HG02759 (cell line): ENCODE measurements around the gene MATK.

Source experiments
- ATAC-seq: cut with Tn5 transposase; IDR thresholded peaks from one replicate; pipeline ENCODE4 v1.9.1; 2021; ENCODE audit warnings: mild to moderate bottlenecking, moderate library complexity; ENCODE audit not compliant: unreplicated experiment

Gene MATK

DNA sequence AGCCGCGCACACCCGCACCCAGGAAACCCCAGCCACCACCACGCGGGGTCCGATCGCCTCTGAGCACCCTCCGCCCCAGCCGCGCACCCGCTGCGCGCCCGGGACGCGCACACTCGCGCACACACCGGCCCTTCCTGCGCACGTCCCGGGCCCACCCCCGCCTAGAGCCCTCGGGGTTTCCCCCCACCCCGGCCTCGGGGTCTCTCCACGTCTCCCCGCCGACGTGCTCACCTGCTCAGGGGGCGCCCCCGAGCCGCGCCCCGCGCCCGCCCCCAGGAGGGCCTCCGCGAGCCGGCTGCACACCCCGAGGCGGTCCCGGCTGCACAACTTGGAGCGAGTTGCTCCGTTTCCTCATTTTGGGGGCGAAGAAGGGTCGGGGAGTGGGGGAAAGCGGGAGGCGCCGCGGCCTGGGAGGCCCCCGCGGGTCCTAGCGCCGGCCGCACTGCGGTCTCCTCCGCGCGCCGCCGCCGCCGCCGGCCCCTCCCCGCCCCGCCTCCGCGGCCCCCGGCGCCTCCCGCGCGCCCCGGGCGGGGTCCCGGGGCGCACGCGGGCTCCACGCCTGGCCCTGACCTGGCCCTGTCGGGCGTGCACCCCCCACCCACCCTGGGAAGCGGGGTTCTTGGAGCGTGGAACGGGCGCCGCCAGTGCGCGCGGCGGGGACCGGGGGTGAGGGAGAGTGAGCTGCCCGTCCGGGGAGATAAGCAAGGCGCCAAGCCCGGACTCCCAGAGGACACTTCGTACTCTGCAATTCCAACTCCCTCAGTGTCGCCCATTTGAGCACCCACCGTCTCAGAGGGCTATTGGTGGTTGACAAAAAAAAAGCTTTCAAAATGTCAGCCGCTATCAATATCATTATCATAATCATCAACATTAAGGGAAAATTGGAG, at the start of gene MATK:
Gene MATK (minus strand): TSS at position 444 of the 887 bp plus-strand sequence. CDS start 1,246 bp downstream, outside the sequence.
- no peak for ATAC-seq

- no peak for ATAC-seq
Measured at GRCh38 chr19:3835055-3835435, 48.9 kb upstream of the MATK start.

DNA sequence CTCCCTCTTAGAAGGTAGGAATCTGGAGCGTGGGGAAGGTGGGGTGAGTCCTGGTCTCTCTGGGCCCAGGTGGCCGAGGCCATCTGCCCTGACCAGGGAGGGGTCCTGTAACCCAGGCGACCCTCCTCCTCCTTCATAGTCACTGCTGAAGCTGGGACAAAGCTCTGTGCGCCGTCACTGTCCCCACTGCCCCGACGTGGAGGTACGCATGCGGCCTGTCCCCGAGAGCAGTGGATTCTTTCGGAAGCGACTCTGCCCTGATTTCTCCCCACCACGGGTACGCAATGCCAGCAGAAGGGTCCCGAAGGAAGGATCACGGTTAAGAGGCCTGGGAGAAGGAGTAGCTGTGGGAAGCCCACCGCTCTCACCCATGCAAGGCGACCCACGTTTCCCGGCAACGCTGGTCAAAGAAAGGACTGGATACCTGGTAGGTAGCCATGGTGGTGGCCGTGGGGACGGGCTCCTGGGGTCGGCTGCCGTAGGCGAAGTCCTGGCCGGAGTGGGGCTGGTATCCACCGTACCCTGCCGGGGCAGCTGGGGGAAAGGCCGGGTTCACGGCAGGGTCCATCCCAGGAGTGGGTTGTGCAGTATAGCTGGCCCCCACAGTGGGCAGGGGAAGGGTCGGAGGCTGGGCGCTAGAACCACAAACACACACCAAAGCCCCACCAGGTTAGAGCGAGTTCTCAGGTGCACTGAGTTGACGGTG, 48.3 kb upstream of the MATK start:
- no peak for ATAC-seq

GRCh38 chr19:3833578-3834348, 47.6 kb upstream of the MATK start:
- ATAC-seq, result no peak

DNA sequence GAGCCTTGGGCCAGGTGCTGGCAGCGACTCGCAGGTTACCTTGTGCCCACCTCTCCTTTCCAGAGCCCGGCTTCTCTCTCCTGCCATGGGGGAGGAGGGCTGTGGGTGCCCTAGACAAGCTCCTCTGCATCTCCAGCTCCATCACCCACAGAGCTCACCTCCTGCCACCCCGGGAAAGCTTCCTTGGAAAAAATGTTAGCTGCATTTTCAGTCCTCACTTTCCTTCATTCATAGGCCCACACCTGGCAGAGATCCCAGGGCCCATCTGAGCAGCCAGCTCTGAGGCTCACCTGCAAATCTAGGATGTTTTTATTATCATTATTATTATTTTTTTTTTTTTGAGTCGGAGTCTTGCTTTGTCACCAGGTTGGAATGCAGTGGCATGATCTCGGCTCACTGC, 45.8 kb upstream of the MATK start:
- no peak for ATAC-seq

- no peak for ATAC-seq
Measured at GRCh38 chr19:3831601-3832000, 45.4 kb upstream of the MATK start.

DNA sequence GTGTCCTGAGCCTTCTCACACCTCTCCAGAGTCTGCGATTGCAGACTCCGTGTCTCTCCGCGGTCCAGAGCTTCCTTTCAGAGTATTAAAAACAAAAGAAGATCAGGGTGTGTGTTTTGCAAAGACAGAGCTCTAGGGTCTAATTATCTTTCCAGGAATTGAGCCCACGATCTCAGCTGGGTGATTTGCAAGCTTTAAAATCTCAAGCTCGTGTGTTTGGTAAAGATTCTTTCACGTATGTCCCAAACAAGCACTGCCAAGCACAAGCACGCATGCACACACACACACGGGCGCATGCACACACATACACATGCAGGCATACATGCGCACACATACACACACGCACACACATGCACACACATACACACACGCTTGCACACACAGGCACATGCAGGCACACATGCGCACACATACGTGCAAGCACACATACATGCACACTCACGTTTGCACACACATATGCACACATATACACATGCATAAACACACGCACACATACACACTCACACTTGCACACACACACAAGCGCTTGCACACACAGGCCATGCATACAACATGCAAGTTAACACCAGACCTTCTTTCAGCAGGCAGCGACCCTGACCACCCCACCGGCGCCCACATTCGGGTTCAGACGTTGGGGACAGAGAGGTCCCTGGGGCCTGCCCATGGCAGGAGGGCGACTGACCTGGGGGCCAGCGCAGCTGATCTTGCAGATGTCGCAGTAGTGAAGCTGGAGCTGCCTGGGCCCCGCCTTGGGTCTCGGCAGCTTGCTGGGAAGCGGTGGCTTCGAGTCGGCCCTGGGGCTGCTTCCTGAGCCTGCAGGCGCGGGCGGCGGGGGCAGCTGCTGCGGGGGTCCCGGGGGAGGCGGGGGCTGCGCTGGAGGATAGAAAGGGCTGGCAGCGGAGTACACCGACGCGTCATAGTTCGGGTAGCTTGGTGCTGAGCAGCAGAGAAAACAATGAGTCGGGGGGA, 44.7 kb upstream of the MATK start:
- no peak for ATAC-seq

DNA sequence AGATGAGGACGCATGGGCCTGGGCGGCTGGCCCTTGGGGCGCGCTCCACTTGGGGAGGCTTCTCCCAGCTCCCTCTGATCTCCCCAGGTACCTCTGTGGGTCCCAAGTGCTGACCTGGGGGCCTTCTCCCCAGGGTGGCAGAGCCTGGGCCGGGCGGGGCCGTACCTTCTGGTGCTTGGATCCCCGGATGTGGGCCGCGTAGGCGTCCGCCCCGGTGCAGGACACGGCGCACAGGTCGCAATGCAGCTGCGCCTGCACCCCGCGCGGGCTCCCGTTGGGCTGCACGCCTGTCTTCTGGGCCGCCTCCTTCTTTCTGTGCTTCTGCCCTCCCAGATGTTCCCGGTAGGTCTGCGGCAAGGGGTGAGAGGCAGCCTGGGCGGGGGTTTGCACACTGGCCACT, 41.1 kb upstream of the MATK start:
- ATAC-seq, result no peak

DNA sequence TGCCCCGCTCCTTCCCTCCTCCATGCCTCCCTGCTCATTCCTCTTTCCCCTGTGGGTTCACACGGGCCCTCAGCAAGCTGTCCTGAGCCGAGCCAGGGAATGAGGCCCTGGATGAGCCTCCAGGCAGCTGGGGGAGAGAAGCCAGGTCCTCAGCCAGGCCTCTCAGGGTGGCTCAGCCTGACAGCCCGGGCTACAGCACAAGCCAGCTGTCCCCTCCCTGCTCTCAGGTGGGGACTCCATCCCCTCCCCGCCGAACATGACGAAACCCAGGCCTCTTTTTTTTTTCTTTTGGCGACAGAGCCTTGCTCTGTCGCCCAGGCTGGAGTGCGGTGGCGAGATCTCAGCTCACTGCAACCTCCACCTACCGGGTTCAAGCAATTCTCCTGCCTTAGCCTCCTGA, 40.0 kb upstream of the MATK start:
- no peak for ATAC-seq

GRCh38 chr19:3825286-3825956, 39.2 kb upstream of the MATK start:
- ATAC-seq, result no peak

GRCh38 chr19:3823350-3823713, 37.2 kb upstream of the MATK start:
- ATAC-seq, result no peak

- no peak for ATAC-seq
Measured at GRCh38 chr19:3822683-3823349, 36.6 kb upstream of the MATK start.

GRCh38 chr19:3821857-3822364, 35.7 kb upstream of the MATK start:
- no peak for ATAC-seq

GRCh38 chr19:3821156-3821555, 35.0 kb upstream of the MATK start:
- no peak for ATAC-seq

DNA sequence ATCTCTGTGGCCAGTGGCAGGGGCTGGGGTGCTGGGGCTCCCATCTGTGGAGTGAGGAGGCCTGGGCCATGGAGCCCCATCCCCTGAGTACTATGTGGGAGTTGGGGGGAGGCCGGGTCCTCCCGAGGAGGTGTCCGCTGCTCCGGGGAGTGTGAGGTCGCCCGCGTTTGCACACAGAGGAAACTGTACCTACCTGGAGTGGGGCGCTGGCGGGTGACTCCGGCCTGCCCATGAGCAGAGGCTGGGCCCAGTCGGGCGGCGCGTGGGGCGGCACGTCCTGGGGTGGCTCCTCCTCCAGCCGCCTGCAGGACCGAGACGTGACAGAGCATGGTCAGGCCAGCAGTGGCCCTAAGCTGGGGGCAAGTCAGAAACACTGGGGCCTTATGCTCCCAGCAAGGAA, 33.8 kb upstream of the MATK start:
- no peak for ATAC-seq

- ATAC-seq, result no peak
Measured at GRCh38 chr19:3818918-3819317, 32.7 kb upstream of the MATK start.

GRCh38 chr19:3818466-3818865, 32.3 kb upstream of the MATK start:
- no peak for ATAC-seq

- no peak for ATAC-seq
Measured at GRCh38 chr19:3817761-3818160, 31.6 kb upstream of the MATK start.

GRCh38 chr19:3816566-3817218, 30.5 kb upstream of the MATK start:
- no peak for ATAC-seq
